ENCODE data around the gene CRIP2.

DNA sequence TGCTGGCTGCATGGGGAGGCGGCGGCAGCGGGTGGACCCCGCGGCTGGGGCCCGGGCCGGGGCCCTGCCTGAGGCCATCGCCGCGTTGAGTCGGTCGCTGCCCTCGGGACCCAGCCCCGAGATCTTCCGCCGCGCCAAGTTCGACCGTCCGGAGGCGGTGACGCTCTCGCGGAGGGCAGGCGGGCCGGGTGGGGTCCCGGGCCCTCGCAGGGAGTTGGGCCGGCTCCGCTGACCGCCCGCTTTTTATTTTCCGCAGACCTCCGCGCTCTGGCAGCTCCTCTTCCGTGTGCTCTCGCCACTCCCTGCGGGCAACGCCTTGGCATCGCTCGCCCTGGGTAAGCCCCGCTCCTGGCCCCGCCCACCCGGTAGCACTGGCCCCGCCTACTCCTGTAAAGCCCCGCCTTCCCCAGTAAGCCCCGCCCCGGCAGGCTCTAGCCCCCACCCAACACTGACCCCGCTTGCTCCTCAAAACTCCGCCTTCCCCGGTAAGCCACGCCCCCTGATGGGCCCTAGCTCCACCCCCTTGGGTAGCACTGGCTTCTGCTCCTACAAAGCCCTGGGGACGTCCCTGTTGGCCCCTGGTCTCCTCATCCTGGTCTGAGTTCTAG, 16.8 kb downstream of the CRIP2 start:
- TF ChIP-seq, protein P1, sequence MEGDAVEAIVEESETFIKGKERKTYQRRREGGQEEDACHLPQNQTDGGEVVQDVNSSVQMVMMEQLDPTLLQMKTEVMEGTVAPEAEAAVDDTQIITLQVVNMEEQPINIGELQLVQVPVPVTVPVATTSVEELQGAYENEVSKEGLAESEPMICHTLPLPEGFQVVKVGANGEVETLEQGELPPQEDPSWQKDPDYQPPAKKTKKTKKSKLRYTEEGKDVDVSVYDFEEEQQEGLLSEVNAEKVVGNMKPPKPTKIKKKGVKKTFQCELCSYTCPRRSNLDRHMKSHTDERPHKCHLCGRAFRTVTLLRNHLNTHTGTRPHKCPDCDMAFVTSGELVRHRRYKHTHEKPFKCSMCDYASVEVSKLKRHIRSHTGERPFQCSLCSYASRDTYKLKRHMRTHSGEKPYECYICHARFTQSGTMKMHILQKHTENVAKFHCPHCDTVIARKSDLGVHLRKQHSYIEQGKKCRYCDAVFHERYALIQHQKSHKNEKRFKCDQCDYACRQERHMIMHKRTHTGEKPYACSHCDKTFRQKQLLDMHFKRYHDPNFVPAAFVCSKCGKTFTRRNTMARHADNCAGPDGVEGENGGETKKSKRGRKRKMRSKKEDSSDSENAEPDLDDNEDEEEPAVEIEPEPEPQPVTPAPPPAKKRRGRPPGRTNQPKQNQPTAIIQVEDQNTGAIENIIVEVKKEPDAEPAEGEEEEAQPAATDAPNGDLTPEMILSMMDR (IDR thresholded peaks at IDR 0.05; ENCODE audit: borderline replicate concordance, extremely low read depth, low read length, poor library complexity, severe bottlenecking): no peak
- TF ChIP-seq EZH2 (IDR thresholded peaks at IDR 0.05; ENCODE audit: borderline replicate concordance, low read depth, low read length, severe bottlenecking): no peak
